ENCODE results near the gene KMT2C.

Gene KMT2C

GRCh38 chr7:152424348-152425108 is 11.3 kb downstream of the KMT2C start (continued):
- TF ChIP-seq ZBTB10 (tag by site-specific recombination; IDR thresholded peaks at IDR 0.05) = no peak
- TF ChIP-seq ZNF26 (tag by site-specific recombination; IDR thresholded peaks at IDR 0.05) = 0 out of 2 replicates have a peak, but pooled peaks have one; percentile 19
- TF ChIP-seq, protein P1, sequence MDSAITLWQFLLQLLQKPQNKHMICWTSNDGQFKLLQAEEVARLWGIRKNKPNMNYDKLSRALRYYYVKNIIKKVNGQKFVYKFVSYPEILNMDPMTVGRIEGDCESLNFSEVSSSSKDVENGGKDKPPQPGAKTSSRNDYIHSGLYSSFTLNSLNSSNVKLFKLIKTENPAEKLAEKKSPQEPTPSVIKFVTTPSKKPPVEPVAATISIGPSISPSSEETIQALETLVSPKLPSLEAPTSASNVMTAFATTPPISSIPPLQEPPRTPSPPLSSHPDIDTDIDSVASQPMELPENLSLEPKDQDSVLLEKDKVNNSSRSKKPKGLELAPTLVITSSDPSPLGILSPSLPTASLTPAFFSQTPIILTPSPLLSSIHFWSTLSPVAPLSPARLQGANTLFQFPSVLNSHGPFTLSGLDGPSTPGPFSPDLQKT (IDR thresholded peaks at IDR 0.05; ENCODE audit: borderline replicate concordance, low read depth, low read length) = no peak

DNA sequence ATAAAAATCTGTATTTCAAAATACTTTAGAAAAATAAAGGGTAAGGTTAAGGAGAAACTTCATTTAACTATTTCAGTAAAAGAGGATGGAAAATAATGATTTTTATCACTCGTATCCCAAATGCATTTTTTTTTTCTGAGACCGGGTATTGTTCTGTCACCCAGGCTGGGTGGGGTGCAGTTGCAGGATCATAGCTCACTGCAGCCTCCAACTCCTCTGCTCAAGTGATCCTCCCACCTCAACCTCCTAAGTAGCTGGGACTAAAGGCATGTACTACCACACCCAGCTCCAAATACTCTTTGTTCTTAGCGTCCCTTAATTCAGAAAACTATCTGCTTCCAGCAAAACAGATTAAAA is 11.8 kb downstream of the KMT2C start:
- Histone ChIP-seq H3K4me1 (ENCODE audit: control insufficient read depth, insufficient read depth, low read length) (0 out of 2 replicates have a peak, but pooled peaks cover 5% of the 10 kb centered on the region), H3K27ac (ENCODE audit: extremely low read depth, low read depth, low read length) (no peak overlapping the region), H3K36me3 (ENCODE audit: control insufficient read depth in 2 of 2, insufficient read depth in 1 of 2, low read length in 2 of 2) (peaks cover 0 to 8% of the 10 kb centered on the region in 2 experiments; a peak in 1 of 3 replicates), H3K4me3 (ENCODE audit: low read depth, low read length) (no peak overlapping the region), H3K9me3 (ENCODE audit: control insufficient read depth, insufficient read depth, low read depth, low read length) (no peaks in the 10 kb centered on the region)
- TF ChIP-seq ZSCAN16 (tag by site-specific recombination; IDR thresholded peaks at IDR 0.05) (no peak), ZNF513 (tag by site-specific recombination; IDR thresholded peaks at IDR 0.05) (no peak), ZNF585B (tag by site-specific recombination; IDR thresholded peaks at IDR 0.05) (no peak), ZNF654 (tag by site-specific recombination; IDR thresholded peaks at IDR 0.05; ENCODE audit: low read depth) (no peak), ZNF311 (tag by site-specific recombination; IDR thresholded peaks at IDR 0.05; ENCODE audit: borderline replicate concordance) (no peak), ZNF791 (tag by site-specific recombination; IDR thresholded peaks at IDR 0.05) (no peak), ZNF544 (tag by site-specific recombination; IDR thresholded peaks at IDR 0.05) (no peak), HIC1 (tag by site-specific recombination; IDR thresholded peaks at IDR 0.05) (no peak), ZNF24 (tag by site-specific recombination; IDR thresholded peaks at IDR 0.05) (no peak), ZNF558 (tag by site-specific recombination; IDR thresholded peaks at IDR 0.05) (no peak), ZNF626 (tag by site-specific recombination; IDR thresholded peaks at IDR 0.05) (no peak), ZSCAN23 (tag by site-specific recombination; IDR thresholded peaks at IDR 0.05) (no peak), ZNF621 (tag by site-specific recombination; IDR thresholded peaks at IDR 0.05) (no peak), ZNF658 (tag by site-specific recombination; IDR thresholded peaks at IDR 0.05) (no peak), ZNF146 (tag by site-specific recombination; IDR thresholded peaks at IDR 0.05) (no peak), ZNF423 (tag by site-specific recombination; IDR thresholded peaks at IDR 0.05) (no peak)
- TF ChIP-seq, protein P2, sequence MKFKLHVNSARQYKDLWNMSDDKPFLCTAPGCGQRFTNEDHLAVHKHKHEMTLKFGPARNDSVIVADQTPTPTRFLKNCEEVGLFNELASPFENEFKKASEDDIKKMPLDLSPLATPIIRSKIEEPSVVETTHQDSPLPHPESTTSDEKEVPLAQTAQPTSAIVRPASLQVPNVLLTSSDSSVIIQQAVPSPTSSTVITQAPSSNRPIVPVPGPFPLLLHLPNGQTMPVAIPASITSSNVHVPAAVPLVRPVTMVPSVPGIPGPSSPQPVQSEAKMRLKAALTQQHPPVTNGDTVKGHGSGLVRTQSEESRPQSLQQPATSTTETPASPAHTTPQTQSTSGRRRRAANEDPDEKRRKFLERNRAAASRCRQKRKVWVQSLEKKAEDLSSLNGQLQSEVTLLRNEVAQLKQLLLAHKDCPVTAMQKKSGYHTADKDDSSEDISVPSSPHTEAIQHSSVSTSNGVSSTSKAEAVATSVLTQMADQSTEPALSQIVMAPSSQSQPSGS (tag by site-specific recombination; IDR thresholded peaks at IDR 0.05; ENCODE audit: low read depth) = no peak
- CTCF ChIA-PET = interaction anchor here (0.6 kb wide), 1 partner anchor 89 kb away, joined by 3 read pairs; no protein-coding TSS in a partner anchor
- POLR2A ChIA-PET = no interaction called here
